Endothelial cell of umbilical vein (primary cell): ENCODE measurements around the gene SSX2IP. TPM values are rescaled to one million over a fixed set of nuclear protein-coding genes. Genes with fewer than 3 reads are reported as not detected.

ENCODE experiments used
- Bru-seq: library from RNA; stranded (reverse); fragments of 400-500 nt; gene quantifications from one replicate; lab custom pipeline; 2021; lab: Mats Ljungman, UMichigan
- BruChase-seq, 2 experiments: library from RNA; stranded (reverse); fragments of 400-500 nt; gene quantifications; one replicate each; lab custom pipeline; 2021; lab: Mats Ljungman, UMichigan
- BruUV-seq: library from RNA; stranded (reverse); fragments of 400-500 nt; replicated peaks from 2 replicates; lab custom pipeline; 2021; lab: Mats Ljungman, UMichigan
- CTCF ChIA-PET: fragments of 300-600, 350-600 bp; sonication (Branson Sonifier 250); formaldehyde crosslinking; loops from one replicate; lab custom pipeline; 2021; ENCODE audit warnings: antibody characterized with exemption, inconsistent platforms; lab: Charles Lee
- POLR2A ChIA-PET: fragments of 300-600, 350-600 bp; sonication (Branson Sonifier 250); formaldehyde crosslinking; loops from one replicate; lab custom pipeline; 2021; ENCODE audit warnings: antibody characterized with exemption, inconsistent platforms; lab: Charles Lee
- DNase-seq: peaks from one replicate; pipeline ENCODE4 v3.0.0-alpha.2; 2011; ENCODE audit warnings: low read depth, low spot score
- FAIRE-seq: peaks from 2 replicates; lab custom pipeline; 2011; peaks lifted over from hg19 to GRCh38; lab: Jason Lieb, UNC
- H2AFZ ChIP-seq: 2 replicates; pipeline ENCODE4 v1.6.0; 2012; ENCODE audit warnings: low read depth, low read length, control low read depth, inconsistent platforms
- H3K27ac ChIP-seq: 2 replicates; pipeline ENCODE4 v1.5.1; 2011; ENCODE audit warnings: low read depth, mild to moderate bottlenecking, control low read depth, low read length, moderate library complexity; ENCODE audit not compliant: insufficient read depth
- H3K27me3 ChIP-seq, 2 experiments: 2 replicates each; pipeline versions ENCODE4 v1.6.0 to v1.6.1; 2011; ENCODE audit warnings: low read length in 2 of 2, mixed read lengths in 1 of 2; ENCODE audit not compliant: control insufficient read depth in 2 of 2, insufficient read depth in 2 of 2
- H3K36me3 ChIP-seq, 2 experiments: 2 replicates in 1 of 2; 3 replicates in 1 of 2; pipeline ENCODE4 v1.5.1; 2011; ENCODE audit warnings: low read length in 2 of 2, mild to moderate bottlenecking in 1 of 2, moderate library complexity in 1 of 2; ENCODE audit not compliant: control insufficient read depth in 2 of 2, insufficient read depth in 2 of 2; ENCODE audit errors: extremely low read depth in 1 of 2
- H3K4me1 ChIP-seq: 3 replicates; pipeline ENCODE4 v1.5.1; 2011; ENCODE audit warnings: mild to moderate bottlenecking, low read length; ENCODE audit not compliant: control insufficient read depth, insufficient read depth; ENCODE audit errors: extremely low read depth
- H3K4me2 ChIP-seq: 2 replicates; pipeline ENCODE4 v1.6.1; 2011; ENCODE audit warnings: low read length, control low read depth, mixed read lengths; ENCODE audit not compliant: insufficient read depth
- H3K4me3 ChIP-seq, 3 experiments: fragments of 200-600 bp in 1 of 3; sonication (generic), shearing (Covaris generic) in 1 of 3; replicated peaks in 1 of 3; 2 replicates each; pipeline ENCODE4 v1.5.1; 2011 to 2016; ENCODE audit warnings: control low read depth in 3 of 3, low read length in 3 of 3, mild to moderate bottlenecking in 2 of 3, inconsistent platforms in 1 of 3, low read depth in 1 of 3, moderate library complexity in 1 of 3; ENCODE audit not compliant: insufficient read depth in 1 of 3
- H3K79me2 ChIP-seq: 2 replicates; pipeline ENCODE4 v1.6.0; 2012; ENCODE audit warnings: low read length, inconsistent platforms; ENCODE audit not compliant: control insufficient read depth, insufficient read depth
- H3K9ac ChIP-seq: replicated peaks from 2 replicates; pipeline ENCODE3; 2011; ENCODE audit warnings: low read length, control low read depth; ENCODE audit not compliant: insufficient read depth; ENCODE audit errors: extremely low read depth
- H3K9me1 ChIP-seq: replicated peaks from 3 replicates; pipeline ENCODE4 v1.6.0; 2011; ENCODE audit warnings: mild to moderate bottlenecking, low read length; ENCODE audit not compliant: control insufficient read depth, insufficient read depth; ENCODE audit errors: extremely low read depth
- H3K9me3 ChIP-seq: replicated peaks from 2 replicates; pipeline ENCODE4 v1.5.1; 2012; ENCODE audit warnings: low read length, inconsistent platforms; ENCODE audit not compliant: control insufficient read depth, insufficient read depth
- H4K20me1 ChIP-seq: replicated peaks from 2 replicates; pipeline ENCODE3; 2011; ENCODE audit warnings: mild to moderate bottlenecking, low read length; ENCODE audit not compliant: control insufficient read depth, insufficient read depth; ENCODE audit errors: extremely low read depth
- CTCF ChIP-seq, 2 donors: IDR thresholded peaks; 1 replicate in 1 of 2; 2 replicates in 1 of 2; pipeline ENCODE4 v1.5.1; 2011; ENCODE audit warnings: low read length in 2 of 2, mild to moderate bottlenecking in 2 of 2, moderate library complexity in 2 of 2, control low read depth in 1 of 2, inconsistent platforms in 1 of 2, low read depth in 1 of 2; ENCODE audit not compliant: insufficient read depth in 1 of 2; ENCODE audit errors: extremely low read depth in 1 of 2
- EZH2 ChIP-seq: IDR thresholded peaks from 2 replicates; pipeline ENCODE4 v1.6.1; 2012; ENCODE audit warnings: borderline replicate concordance, low read depth, mild to moderate bottlenecking, moderate library complexity, low read length, inconsistent platforms; ENCODE audit not compliant: severe bottlenecking
- FOS ChIP-seq: IDR thresholded peaks from 2 replicates; pipeline ENCODE4 v1.6.1; 2011; ENCODE audit warnings: mild to moderate bottlenecking, low read length, moderate library complexity, borderline replicate concordance; ENCODE audit not compliant: insufficient read depth
- JUN ChIP-seq: IDR thresholded peaks from 2 replicates; pipeline ENCODE4 v1.6.1; 2011; ENCODE audit warnings: borderline replicate concordance, low read depth; ENCODE audit not compliant: insufficient read length, insufficient read depth
- MAX ChIP-seq: IDR thresholded peaks from 2 replicates; pipeline ENCODE4 v1.6.1; 2011; ENCODE audit not compliant: insufficient read depth, insufficient read length
- MYC ChIP-seq: IDR thresholded peaks from one replicate; pipeline ENCODE4 v1.6.1; 2011; ENCODE audit warnings: mild to moderate bottlenecking, low read depth, low read length
- POLR2A ChIP-seq: IDR thresholded peaks from 2 replicates; pipeline ENCODE4 v1.6.1; 2012; ENCODE audit warnings: low read depth, mild to moderate bottlenecking, control low read depth, low read length
- POLR2AphosphoS5 ChIP-seq: IDR thresholded peaks from 2 replicates; pipeline ENCODE4 v1.6.1; 2012; ENCODE audit warnings: low read depth, mild to moderate bottlenecking, control low read depth, low read length, moderate library complexity; ENCODE audit not compliant: insufficient read depth
- dilution Hi-C: fragments of 300-500 bp; cut with MboI; formaldehyde crosslinking; loops from one replicate; pipeline ENCODE4 v1.15.0; 2019; ENCODE audit warnings: low sequenced_read_pairs; ENCODE audit not compliant: extremely low pct_ligation_motif_present
- intact Hi-C: fragments of 100-400 bp; cut with micrococcal nuclease; formaldehyde crosslinking; loops from one replicate; pipeline ENCODE4 v1.10.0; 2022
- long read RNA-seq: library from polyadenylated mRNA; stranded (forward); transcript quantifications from one replicate; pipeline ENCODE4 v2.0.0, GENCODE V29; 2021
- polyA minus RNA-seq, 3 experiments: library from RNA; depleted of rRNA, polyadenylated mRNA; stranded (reverse); fragments of >200 nt; gene quantifications; 1 replicate in 1 of 3; 2 replicates in 2 of 3; pipeline ENCODE4 v1.2.3, GENCODE V29; 2011
- polyA plus RNA-seq, 4 experiments: library from polyadenylated mRNA; depleted of rRNA in 3 of 4; stranded (reverse) in 3 of 4; unstranded in 1 of 4; fragments of >200 nt; gene quantifications; 2 replicates each; pipeline versions ENCODE4 v1.2.1 to v1.2.3, GENCODE V29; 2011 to 2012; ENCODE audit warnings: missing spikeins in 1 of 4
- total RNA-seq: library from RNA; stranded (reverse); gene quantifications from 2 replicates; pipeline ENCODE4 v1.2.3, GENCODE V29; 2021

The SSX2IP gene
- total RNA-seq (6.9 and 8.4 TPM in 2 replicates), polyA plus RNA-seq (0.60 and 0.77 TPM in 2 replicates), polyA minus RNA-seq (1.5 TPM in 2 replicates), Bru-seq, nascent RNA (percentile 57 among the genes with signal in this experiment), BruChase-seq, experiment 1, labeled RNA remaining after a 6-hour chase (percentile 54 among the genes with signal in this experiment), BruChase-seq, experiment 2, labeled RNA remaining after a 2-hour chase (percentile 57 among the genes with signal in this experiment)
- 1.2 and 1.3 TPM in 2 replicates for polyA plus RNA-seq (2011; cell fraction: cytosol; rRNA removed)
- polyA plus RNA-seq (2011; cell fraction: nucleus; rRNA removed) = 2.8 and 2.9 TPM in 2 replicates
- 2.3 and 4.6 TPM in 2 replicates for polyA plus RNA-seq (2012)
- polyA minus RNA-seq (2011; cell fraction: cytosol; rRNA and poly(A)+ RNA removed) = 9.6 TPM
- 2.7 and 3.4 TPM in 2 replicates for polyA minus RNA-seq (2011; cell fraction: nucleus; rRNA and poly(A)+ RNA removed)
- long read RNA-seq, full-length matches to known transcripts = 4 of 13 reads
- long read RNA-seq, partial matches to known transcripts = 1 of 13 reads
- long read RNA-seq, other reads (novel, unspliced or antisense) = 8 of 13 reads

GRCh38 chr1:84690397-84691121 is at the start of gene SSX2IP:
SSX2IP (minus strand) TSS chr1:84690461; CDS start chr1:84671219, 19,242 bp downstream.
- peak; percentile 78 for FAIRE-seq

More at GRCh38 chr1:84690397-84691121, at the start of gene SSX2IP:
- DNase-seq = peak; percentile 95
- peak within 1 kb of the TSS; percentile 84 for H3K4me2 ChIP-seq
- no peaks in the 10 kb centered on the region for H3K36me3 ChIP-seq
- dilution Hi-C loops (no loop called here), intact Hi-C loops (loop anchor here (1.0 to 2.0 kb wide), 2 partner anchors 69 to 390 kb away; partner anchors contain the start of gene SAMD13)
- no peaks in the 10 kb centered on the region for H3K9me1 ChIP-seq
- H3K27me3 ChIP-seq = no peaks in the 10 kb centered on the region
- peak within 1 kb of the TSS; percentile 95 for H2AFZ ChIP-seq
- POLR2A ChIA-PET = no interaction called here
- peak within 1 kb of the TSS; percentile 56 for H3K9ac ChIP-seq
- no TSS peak for BruUV-seq
- CTCF ChIA-PET = interaction anchor here (0.5 to 1.8 kb wide), 4 partner anchors 8 to 724 kb away, joined by 3 to 13 read pairs (median 4); no protein-coding TSS in a partner anchor
- TF ChIP-seq FOS (peak; percentile 65), POLR2A (no peak), CTCF (IDR thresholded peaks at IDR 0.05; ENCODE audit: extremely low read depth in 1 of 2, insufficient read depth in 1 of 2, low read depth in 1 of 2, low read length in 2 of 2) (no peak), MYC (no peak), JUN (no peak), POLR2AphosphoS5 (no peak), MAX (peak; percentile 58), EZH2 (no peak)
- H3K9me3 ChIP-seq = no peaks in the 10 kb centered on the region
- no peak within 1 kb of the TSS for H3K27ac ChIP-seq
- H3K79me2 ChIP-seq = no peaks in the 10 kb centered on the region
- no peaks in the 10 kb centered on the region for H4K20me1 ChIP-seq
- peaks cover 9% of the 10 kb centered on the region for H3K4me1 ChIP-seq
- peak within 1 kb of the TSS; percentile 45 to 71 (median 49) for H3K4me3 ChIP-seq
